Measurements from ENCODE around the gene RTN1.

Gene RTN1

GRCh38 chr14:59870277-59871165, at the start of gene RTN1:
TSS of gene RTN1 (minus strand) at chr14:59870776. CDS start at chr14:59870630, 146 bp downstream.
- peak in 1 of 2 donors; percentile 5 for DNase-seq (ENCODE audit: low read depth in 2 of 2)

DNA sequence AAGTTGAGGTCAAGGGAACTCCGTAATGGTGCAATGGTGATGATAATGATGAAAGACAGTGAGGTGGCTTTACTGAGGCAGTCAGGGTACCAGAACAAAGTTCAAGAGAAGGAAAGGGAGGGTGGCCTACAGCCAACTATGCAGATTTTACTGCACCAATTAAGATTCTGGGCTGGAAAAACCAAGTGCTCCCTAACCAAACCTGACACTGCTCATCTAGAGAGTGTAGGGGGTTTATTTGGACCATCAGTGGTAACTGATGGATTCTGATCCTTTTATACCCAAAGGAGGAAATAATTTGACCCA, 49.8 kb upstream of the RTN1 start:
- DNase-seq (ENCODE audit: low read depth in 2 of 2), result no peak

- no peak for DNase-seq (ENCODE audit: low read depth in 2 of 2)
Observed at GRCh38 chr14:59919570-59920377, 49.2 kb upstream of the RTN1 start, which contains the start of gene LRRC9. TSS of gene LRRC9 (plus strand) at chr14:59920144.

DNA sequence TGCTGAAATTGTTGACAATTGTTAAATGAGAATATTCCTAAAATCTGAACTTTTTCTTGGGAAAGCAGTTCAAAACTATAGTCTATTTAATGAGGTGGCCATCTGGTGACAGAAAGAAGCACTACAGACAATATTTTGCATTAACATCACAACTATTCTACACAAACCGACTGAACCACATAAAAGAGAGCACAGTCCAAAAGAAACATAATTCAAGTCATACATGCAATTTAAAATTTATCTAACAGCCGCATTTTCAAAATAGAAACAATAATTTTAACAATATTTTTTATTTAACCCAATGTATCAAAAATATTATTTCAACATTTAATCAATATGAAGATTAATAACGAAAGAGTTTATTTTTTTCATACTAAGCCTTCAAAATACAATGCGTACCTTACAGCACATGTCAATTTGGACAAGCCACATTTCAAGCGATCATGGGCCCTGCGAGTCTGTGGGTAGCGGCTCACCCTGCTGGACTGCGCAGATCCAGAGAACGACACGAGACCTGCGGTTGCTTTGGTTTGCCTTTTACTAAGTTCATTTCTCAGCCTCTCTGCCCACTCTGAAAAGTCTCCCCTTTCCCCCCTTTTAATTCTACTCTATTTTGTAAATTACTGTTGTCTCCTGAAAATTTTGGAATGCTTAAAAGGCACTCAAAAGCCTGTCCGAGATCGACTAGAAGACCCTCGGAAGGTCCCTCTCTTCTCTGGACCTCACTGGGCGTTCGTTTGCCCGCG, 48.4 kb upstream of the RTN1 start:
- no peak for DNase-seq (ENCODE audit: low read depth in 2 of 2)

GRCh38 chr14:59913187-59913586, 42.6 kb upstream of the RTN1 start:
- no peak for DNase-seq (ENCODE audit: low read depth in 2 of 2)

GRCh38 chr14:59912443-59912842, 41.9 kb upstream of the RTN1 start:
- no peak for DNase-seq (ENCODE audit: low read depth in 2 of 2)

DNA sequence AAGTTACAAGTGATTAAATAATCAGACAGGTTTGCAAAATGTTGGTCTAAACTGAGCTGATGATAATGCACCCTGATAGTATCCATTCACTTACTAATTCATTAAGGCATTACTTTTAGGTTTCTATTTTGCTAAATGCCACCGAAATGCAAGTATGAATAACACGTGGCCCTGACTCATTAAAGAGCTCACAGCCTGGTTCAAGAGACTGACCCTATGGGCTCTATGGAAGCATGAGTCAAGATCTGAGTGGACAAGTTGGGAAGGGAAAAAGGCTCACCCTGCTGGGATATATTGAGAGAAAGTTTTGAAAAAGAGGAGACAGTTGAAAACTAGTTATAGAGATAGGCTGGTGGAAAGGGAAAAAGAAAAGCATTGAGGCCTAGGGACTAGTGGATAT, 34.6 kb upstream of the RTN1 start:
- no peak for DNase-seq (ENCODE audit: low read depth in 2 of 2)

- no peak for DNase-seq (ENCODE audit: low read depth in 2 of 2)
Observed at GRCh38 chr14:59904184-59904583, 33.6 kb upstream of the RTN1 start.

DNA sequence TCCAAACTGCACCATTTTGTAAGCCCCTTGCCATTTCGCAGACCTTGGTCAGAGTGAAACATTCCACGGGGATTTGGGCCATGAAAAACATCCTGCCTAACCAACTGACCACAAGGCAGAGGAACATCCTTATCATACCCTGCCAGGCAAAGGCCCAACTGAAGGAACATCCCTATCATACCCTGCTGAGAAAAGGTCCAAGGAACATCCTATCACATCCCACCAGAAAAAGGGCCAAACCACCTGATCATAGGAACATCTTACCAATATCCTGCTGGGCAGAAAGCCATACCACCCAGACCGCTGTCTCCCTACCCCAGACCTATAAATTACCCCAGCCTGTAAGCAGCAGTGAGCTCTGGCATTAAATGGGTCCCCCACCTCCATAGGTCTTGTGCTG, 30.0 kb upstream of the RTN1 start:
- no peak for DNase-seq (ENCODE audit: low read depth in 2 of 2)

DNA sequence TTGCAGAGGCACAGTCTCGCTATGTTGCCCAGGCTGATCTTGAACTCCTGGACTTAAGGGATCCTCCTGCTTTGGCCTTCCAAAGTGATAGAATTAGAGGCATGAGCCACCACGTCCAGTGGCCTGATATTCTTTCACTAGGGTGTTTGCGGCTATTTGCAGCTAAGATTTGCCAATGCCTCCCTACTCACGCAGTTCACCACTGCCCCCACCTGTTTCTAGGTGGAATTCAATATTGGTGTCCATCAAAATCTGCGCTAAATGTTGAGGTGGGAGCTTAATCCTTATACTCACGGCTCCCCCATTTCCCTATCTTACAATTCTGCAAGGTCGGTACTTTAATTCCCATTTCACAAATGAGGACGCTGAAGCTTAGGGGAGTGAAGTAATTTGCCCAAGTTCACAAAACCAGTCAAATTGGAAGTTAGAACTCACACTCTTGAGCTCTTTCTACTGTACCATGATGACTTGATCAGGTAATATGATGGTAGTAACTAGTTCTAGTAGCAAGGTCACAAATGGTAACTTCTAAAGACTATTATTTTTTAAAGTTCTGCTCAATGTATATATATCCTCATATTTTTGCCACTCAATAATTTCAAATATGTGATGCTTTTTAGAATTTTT, 27.3 kb upstream of the RTN1 start:
- DNase-seq (ENCODE audit: low read depth in 2 of 2), result no peak

- no peak for DNase-seq (ENCODE audit: low read depth in 2 of 2)
Observed at GRCh38 chr14:59895721-59896120, 25.1 kb upstream of the RTN1 start.

GRCh38 chr14:59890676-59891075, 20.1 kb upstream of the RTN1 start:
- no peak for DNase-seq (ENCODE audit: low read depth in 2 of 2)

GRCh38 chr14:59882957-59883356, 12.4 kb upstream of the RTN1 start:
- no peak for DNase-seq (ENCODE audit: low read depth in 2 of 2)

DNA sequence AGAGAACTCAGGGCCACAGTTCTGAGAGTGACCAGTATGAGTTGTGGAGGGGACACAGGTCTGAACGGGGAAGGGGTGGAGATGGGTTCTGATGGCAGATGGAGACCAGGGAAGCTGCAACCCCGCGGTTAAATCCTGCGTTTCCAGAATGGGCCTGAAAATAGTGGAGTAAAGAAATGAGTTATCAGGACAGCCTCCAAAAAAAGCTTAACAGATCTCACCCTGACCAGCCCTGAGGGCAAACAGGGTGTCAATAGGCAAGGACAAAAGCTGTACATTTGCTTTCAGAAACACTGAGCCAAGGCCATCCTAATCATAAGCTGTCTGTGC, 555 bp upstream of the RTN1 start:
- DNase-seq (ENCODE audit: low read depth in 2 of 2), result no peak

GRCh38 chr14:59869381-59870255, 958 bp downstream of the RTN1 start:
- no peak for DNase-seq (ENCODE audit: low read depth in 2 of 2)

- DNase-seq (ENCODE audit: low read depth in 2 of 2), result no peak
Observed at GRCh38 chr14:59868021-59868420, 2.6 kb downstream of the RTN1 start.

DNA sequence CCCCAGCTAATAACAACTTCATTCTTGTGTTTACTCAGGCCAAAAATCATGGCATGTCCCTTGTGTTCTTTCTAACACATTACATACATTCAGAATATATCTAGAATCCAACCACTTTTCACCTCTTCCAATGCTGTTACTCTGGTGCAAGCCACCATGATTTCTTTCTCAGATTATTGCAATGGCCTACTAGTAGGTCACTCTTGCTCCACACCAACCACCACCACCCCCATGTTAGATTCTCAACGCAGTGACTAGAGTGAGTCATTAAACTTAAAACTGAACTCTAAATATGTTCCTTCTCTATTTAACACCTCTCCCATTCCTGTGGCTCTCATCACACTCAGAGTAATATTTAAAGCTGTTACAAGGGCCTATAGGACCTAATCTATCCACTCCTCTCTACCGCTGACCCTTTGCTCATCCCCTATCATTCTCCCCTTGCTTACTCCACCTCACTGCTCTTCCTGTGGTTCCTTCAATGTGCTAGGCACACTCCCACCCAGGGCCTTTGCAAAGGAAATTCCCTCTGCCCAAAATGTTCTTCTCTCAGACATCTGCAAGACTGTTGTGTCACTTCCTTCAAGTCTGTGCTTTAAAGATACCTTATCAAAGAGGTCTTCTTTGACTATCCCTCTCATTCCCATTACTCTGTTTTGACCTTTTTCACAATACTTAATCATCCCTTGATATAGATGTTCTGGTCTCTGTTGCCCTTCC, 6.6 kb downstream of the RTN1 start:
- no peak for DNase-seq (ENCODE audit: low read depth in 2 of 2)

GRCh38 chr14:59857328-59857727, 13.2 kb downstream of the RTN1 start:
- no peak for DNase-seq (ENCODE audit: low read depth in 2 of 2)

DNA sequence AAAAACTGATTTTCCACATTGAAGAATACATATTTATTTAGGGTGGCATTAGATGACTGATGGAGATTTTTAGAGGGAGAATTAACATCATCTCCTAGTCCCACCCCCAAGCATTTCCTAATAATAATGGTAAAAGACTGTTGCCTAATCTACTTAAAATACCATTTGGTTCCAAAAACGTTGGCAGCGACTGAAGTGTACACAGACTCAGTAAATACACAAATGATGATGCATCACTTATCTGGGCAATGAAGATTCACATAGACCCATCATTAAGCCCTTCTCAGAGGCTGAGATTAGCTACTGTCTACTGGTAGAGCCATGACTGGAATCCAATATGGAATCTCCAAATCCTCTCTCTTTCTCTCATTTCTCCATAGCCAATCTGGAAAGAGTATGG, 18.2 kb downstream of the RTN1 start:
- DNase-seq (ENCODE audit: low read depth in 2 of 2), result no peak

- no peak for DNase-seq (ENCODE audit: low read depth in 2 of 2)
Observed at GRCh38 chr14:59850458-59850857, 20.1 kb downstream of the RTN1 start.

Measured in stimulated activated CD8-positive, alpha-beta memory T cell treated with anti-CD3 and anti-CD28 coated beads, Interleukin-2, amount 100 ng/mL, for 48 hours (primary cell).